HG02588 (cell line): Measurements from ENCODE around the gene ARL10.
"Not testable (repeated sequence)": the region's sequence is repeated elsewhere in the genome, so short reads cannot be mapped to it uniquely, and the experiment has no call there.

Source experiments
- ATAC-seq: cut with Tn5 transposase; IDR thresholded peaks from one replicate; pipeline ENCODE4 v1.9.1; 2021; ENCODE audit warnings: mild to moderate bottlenecking, moderate library complexity; ENCODE audit not compliant: unreplicated experiment

ARL10 gene

GRCh38 chr5:176388003-176388443 is 22.7 kb downstream of the ARL10 start:
- no peak for ATAC-seq

GRCh38 chr5:176388444-176389134 is 23.3 kb downstream of the ARL10 start, which contains the start of the genes HIGD2A and NOP16:
Gene HIGD2A (plus strand): TSS chr5:176388751. CDS start chr5:176388820, 69 bp downstream.
Gene NOP16 (minus strand): TSS chr5:176388598. CDS start chr5:176388539, 59 bp downstream.
- peak; percentile 85 for ATAC-seq

GRCh38 chr5:176389135-176390123 is 24.1 kb downstream of the ARL10 start:
- ATAC-seq = peak; percentile 25

- no peak for ATAC-seq
Observed at GRCh38 chr5:176391479-176391878, 26.2 kb downstream of the ARL10 start.

GRCh38 chr5:176391999-176392398 is 26.7 kb downstream of the ARL10 start:
- ATAC-seq = no peak

GRCh38 chr5:176392526-176392925 is 27.2 kb downstream of the ARL10 start:
- ATAC-seq = no peak

GRCh38 chr5:176394096-176394495 is 28.8 kb downstream of the ARL10 start:
- no peak for ATAC-seq

- no peak for ATAC-seq
Observed at GRCh38 chr5:176394881-176395675, 29.8 kb downstream of the ARL10 start.

- ATAC-seq = no peak
Observed at GRCh38 chr5:176396330-176396729, 31.0 kb downstream of the ARL10 start.

GRCh38 chr5:176397736-176398420 is 32.6 kb downstream of the ARL10 start:
- ATAC-seq = no peak

- ATAC-seq = no peak
Observed at GRCh38 chr5:176400382-176401156, 35.3 kb downstream of the ARL10 start.

- no peak for ATAC-seq
Observed at GRCh38 chr5:176401281-176402205, 36.3 kb downstream of the ARL10 start.

GRCh38 chr5:176405656-176406435 is 40.6 kb downstream of the ARL10 start:
- no peak for ATAC-seq

- ATAC-seq = no peak
Observed at GRCh38 chr5:176406436-176407052, 41.3 kb downstream of the ARL10 start.

GRCh38 chr5:176407456-176408251 is 42.4 kb downstream of the ARL10 start:
- ATAC-seq = no peak

- ATAC-seq = not testable (repeated sequence)
Observed at GRCh38 chr5:176408252-176408573, 42.9 kb downstream of the ARL10 start.
